GM18498 (cell line): ENCODE measurements around the gene CTNND2.

Experiments used
- ATAC-seq: cut with Tn5 transposase; IDR thresholded peaks from one replicate; pipeline ENCODE4 v1.9.1; 2021; ENCODE audit warnings: mild to moderate bottlenecking, moderate library complexity; ENCODE audit not compliant: unreplicated experiment

CTNND2 gene

DNA sequence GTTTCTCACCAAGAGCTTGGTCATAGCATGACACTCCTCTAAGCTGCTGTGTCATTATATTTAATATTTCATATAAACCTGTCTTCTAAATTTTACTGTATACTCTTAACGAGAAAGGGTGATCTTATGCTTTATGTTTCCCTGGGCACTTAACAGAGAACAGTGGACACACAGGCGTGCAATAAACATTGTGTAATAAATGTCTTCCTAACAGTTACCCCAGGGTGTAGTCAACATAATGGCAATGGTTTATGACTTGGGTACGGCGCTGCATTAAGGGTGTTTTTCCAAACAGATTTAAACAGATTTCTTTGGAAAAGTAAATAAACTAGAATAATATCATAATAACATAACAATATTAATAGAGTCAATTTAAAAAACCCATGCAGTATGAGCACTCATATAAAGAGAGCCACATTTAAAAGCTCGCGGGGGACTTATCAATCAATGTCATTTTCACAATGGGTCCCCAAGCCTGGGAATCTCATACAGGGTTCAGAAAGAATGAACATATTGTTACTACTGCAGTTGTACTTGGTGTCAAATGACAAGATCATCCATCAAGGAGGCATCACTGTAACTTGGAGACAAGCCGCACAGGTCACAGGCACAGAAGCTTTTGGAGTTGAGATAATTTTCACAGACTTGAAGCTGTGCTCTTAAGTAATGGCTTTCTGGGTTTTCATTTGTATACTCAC, 376.4 kb downstream of the CTNND2 start:
- ATAC-seq: no peak

DNA sequence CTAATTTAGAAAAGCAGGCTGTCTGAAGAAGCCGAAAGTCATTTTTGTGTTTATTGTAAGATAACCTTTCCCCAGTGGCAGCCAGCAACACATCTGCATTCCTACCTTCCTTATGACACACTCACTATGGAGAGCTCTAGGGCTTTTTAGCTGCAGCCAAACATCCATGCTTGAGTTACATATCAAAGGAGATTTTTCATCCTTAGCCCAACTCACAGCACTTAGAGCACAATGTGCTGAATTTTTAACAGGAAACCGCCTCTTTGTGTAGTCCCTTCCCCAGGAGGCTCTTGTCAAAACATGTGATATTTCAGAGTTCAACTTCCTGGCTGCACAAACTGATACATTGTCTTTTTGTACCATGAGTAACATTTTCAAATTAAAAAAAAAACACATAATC, 379.2 kb downstream of the CTNND2 start:
- no peak for ATAC-seq

- ATAC-seq: no peak
Observed at GRCh38 chr5:11524188-11524587, 380.1 kb downstream of the CTNND2 start.

DNA sequence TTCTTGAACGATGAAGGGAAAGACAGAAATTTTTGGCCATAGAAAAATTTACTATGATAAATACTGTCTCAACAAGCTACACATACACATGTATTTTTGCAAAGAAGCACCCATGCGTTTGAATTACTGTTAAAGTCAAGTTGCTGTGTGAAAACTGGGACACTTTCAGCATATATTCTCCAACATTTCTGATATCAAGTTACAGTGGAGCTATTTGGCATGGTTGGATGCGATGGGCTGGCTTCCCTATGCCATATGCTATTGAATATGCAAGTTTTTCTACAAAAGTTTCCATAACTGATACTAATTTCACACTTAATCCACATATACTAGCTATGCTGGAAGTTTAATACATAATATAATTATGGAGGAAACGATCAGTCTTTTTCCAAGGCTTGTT, 381.4 kb downstream of the CTNND2 start:
- no peak for ATAC-seq

- ATAC-seq: no peak
Observed at GRCh38 chr5:11520241-11520930, 383.9 kb downstream of the CTNND2 start.

DNA sequence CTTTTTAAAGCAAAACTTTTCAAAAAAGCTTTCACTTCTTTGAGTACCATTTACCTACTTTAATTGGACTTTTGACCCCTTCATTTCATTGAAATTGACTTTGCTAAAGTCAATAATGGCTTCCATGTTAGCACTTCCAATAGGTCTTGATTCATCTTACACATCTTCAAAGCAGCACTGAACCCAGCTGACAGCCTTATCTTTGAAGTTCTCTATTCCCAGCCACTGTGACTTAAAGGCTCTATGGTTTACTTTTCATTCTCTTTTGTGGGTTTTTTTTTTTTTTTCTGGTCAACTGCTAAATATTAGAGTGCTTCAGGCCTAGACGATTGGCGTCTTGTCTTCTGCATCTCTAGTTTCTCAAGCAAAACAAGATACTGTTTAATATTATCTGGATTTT, 385.0 kb downstream of the CTNND2 start:
- ATAC-seq: no peak

GRCh38 chr5:11518676-11519075, 385.6 kb downstream of the CTNND2 start:
- ATAC-seq: no peak

- no peak for ATAC-seq
Observed at GRCh38 chr5:11514705-11515432, 389.4 kb downstream of the CTNND2 start.

DNA sequence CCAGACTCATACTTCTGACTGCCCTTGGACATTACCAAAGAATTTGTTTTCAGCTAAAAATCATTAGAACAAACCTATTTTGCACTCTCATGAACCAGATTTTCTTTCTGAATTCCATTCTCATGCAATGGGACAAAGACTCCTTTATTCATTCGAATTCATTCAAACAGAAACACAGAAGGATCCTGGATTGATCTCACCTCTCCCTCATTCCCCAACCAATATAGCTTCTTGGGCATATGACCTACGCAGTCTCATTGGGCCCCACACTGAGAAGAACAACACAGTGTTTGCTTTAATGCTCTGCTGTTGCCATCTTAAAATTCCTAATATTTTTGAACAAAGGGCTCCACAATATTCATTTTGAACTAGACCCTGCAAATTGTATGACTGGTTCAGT, 392.4 kb downstream of the CTNND2 start:
- ATAC-seq: no peak

DNA sequence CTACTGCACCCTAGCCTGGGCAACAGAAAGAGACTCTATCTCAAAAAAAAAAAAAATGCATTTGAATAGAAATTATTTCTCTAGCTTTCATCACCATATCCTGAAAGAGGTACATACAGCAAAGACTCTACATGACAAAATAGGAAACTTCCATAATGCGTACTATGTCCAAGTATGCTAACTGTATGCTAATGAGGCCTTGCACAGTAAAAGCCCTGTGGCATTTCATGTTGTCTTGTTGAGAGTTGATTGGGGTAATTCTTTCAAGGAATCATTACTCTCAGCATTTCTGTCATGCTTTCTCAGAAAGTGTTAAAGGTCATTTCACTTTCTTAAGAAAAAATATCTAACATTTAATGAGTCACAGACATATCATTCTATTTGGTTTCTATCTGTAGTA, 393.4 kb downstream of the CTNND2 start:
- ATAC-seq: no peak

DNA sequence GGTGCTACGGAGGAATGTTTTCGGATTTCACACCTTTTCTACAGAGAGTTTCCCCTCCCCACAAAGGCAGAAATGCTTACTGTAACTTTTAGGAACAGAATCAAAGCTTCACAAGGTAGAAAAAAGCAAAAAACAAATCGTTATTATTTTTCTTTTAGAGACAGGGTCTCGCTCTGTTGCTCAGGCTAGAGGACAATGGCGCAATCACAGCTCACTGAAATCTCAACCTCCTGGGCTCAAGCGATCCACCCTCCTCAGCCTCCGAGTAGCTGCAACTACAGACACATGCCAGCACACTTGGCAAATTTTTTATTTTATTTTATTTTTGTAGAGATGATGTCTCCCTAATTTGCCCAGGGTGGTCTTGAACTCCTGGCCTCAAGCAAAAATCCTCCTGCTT, 394.5 kb downstream of the CTNND2 start:
- no peak for ATAC-seq

- ATAC-seq: no peak
Observed at GRCh38 chr5:11507156-11507910, 396.9 kb downstream of the CTNND2 start.

DNA sequence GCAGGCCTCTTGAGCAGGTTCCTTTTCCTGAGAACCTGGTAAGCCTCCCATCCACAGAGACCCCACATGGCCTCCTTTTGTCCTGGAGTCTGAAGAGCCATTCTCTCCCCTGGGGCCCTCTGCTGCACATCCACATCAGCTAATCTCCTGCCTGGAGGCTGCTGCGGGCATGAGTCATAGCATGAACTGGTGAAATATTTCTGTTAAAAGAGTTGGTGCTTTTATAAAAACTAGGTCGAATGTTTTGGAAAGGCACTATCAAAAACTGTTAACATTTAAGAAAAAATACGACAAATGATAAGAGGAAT, 399.4 kb downstream of the CTNND2 start:
- ATAC-seq: no peak

DNA sequence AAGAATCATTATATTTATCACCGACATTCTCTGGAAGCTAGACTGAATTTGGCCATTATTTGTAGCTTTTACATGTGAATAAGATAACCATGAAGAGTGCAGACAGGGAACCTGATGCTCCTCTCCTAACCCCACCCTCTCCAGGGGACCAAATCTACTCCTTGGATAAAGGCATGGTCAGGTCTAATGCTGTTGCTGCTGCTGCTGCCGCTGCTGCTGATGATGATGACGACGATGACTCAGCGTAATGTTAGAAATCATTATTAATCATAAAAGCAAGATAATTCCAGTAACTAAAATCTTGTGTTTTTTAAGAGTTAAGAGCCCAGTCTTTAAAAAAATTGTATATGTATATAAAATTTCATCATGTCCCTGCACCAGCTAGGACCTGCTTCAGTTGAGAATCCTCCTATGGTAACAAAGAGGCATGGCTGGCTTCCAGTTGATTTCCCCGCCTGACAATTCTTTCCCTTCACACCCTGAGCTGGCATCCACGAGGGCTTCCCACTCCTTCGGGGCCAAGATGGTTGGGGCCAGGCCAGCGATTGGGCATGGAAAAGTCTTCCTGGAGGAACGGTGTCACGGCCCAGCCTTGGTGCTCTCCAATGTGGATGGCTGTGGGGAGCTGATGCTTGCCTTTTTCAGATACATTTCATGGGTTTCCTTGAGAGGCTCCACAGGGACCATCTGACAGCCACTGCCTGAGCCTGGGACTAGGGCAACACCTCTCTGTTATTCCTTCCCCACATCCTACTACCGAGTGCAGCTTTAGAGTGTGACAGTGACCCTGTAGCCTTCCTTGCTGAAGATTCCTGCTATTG, 400.0 kb downstream of the CTNND2 start:
- no peak for ATAC-seq

GRCh38 chr5:11502783-11503182, 401.5 kb downstream of the CTNND2 start:
- ATAC-seq: no peak

DNA sequence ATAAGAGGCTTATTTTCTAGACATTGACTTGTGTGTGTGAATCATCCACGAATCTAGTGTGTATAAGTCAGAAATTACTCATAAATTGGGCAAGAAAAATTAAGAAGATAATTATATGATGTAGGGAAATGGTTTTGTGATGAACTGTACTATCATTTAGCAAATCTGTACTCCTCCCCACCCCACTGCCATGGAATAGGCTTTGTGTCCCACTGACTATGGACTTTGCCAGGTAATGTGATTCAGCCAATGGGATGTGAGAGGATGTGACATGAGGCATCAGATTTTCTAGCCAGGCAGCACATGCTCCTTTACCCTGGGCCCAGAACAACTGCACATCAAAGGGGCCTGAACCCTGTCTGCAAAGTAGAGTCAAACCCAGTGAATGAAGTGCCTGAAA, 406.6 kb downstream of the CTNND2 start:
- no peak for ATAC-seq

DNA sequence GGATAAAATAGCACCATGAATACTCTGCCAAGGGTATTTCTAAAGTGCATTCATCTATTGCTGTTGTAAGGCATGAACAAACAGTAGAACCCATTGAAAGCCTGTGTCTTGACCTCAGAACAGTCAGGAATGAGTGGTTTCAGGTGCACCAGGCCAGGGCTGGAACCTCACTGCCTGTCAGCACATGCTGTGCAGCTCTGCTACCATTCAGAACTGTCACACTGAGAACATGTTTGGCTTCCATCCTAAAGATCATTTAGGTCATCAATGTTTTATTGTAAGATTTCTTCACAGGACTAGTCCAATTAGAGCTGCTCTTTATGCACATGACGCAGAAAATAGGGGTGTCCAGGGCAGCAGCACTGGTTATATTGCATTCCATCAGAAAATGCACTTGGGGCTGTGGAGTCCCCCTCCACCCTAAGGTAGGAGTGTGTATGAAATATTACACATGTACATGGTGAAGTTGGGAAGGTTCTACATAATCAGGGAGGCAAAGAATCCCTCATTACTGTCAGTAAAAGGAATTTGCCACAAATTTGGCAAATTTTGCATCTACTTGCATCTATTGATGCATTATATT, 408.0 kb downstream of the CTNND2 start:
- ATAC-seq: no peak

- ATAC-seq: no peak
Observed at GRCh38 chr5:11494340-11494739, 409.9 kb downstream of the CTNND2 start.

DNA sequence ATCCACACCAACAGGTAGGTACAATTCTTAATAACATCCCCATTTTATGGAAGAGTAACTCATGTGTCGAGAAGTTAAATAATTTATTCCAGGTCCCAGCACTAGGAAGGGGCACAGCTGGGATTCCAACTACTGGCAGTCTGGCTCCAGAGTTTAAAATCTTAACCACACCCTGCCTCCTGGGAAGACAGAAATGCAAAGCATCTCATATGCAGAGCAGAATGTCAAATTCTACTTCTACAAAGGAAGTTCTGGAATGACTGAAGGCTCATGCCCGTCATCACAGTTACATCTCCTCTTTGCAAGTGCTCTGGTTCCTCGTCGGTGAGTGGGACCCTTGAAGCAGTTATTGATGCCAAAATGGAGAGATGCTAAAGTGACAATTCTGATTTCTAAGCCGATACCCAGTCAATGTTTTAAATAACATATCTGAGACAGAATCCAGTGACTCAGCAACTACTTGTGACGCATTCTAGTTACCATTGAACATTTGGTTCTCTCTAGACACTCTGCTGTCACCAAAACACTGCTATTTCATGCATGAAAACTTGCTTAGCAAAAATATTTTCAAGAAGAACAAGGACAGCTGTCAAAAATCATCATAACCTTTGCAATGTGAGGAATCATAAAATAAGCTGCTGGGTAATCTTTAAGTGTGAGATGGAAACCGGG, 412.7 kb downstream of the CTNND2 start:
- no peak for ATAC-seq

DNA sequence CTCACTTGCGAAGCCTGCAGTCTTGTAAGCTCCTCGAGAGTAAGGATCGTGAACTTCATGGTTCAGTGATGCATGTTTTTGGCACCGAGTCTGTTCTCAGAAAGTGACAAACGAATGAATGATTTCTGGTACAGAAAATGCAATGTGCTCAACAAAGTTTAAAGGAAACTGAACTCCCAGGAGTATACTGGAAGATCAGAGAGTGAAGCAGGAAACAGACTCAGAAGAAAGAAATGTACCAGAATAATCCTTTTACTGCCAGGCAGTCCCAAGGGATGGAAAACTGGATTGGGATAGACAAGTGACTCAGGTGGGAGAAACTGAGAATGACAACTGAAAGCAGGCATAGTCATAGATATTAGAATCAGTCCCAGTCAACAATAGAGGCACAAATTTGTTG, 420.6 kb downstream of the CTNND2 start:
- no peak for ATAC-seq
